GM18870 (cell line): ENCODE measurements around the gene RBM47.
"Not testable (repeated sequence)": the region's sequence is repeated elsewhere in the genome, so short reads cannot be mapped to it uniquely, and the experiment has no call there.

Source experiments
- ATAC-seq: cut with Tn5 transposase; IDR thresholded peaks from one replicate; pipeline ENCODE4 v1.9.1; 2021; ENCODE audit warnings: moderate library complexity; ENCODE audit not compliant: unreplicated experiment

The RBM47 gene

DNA sequence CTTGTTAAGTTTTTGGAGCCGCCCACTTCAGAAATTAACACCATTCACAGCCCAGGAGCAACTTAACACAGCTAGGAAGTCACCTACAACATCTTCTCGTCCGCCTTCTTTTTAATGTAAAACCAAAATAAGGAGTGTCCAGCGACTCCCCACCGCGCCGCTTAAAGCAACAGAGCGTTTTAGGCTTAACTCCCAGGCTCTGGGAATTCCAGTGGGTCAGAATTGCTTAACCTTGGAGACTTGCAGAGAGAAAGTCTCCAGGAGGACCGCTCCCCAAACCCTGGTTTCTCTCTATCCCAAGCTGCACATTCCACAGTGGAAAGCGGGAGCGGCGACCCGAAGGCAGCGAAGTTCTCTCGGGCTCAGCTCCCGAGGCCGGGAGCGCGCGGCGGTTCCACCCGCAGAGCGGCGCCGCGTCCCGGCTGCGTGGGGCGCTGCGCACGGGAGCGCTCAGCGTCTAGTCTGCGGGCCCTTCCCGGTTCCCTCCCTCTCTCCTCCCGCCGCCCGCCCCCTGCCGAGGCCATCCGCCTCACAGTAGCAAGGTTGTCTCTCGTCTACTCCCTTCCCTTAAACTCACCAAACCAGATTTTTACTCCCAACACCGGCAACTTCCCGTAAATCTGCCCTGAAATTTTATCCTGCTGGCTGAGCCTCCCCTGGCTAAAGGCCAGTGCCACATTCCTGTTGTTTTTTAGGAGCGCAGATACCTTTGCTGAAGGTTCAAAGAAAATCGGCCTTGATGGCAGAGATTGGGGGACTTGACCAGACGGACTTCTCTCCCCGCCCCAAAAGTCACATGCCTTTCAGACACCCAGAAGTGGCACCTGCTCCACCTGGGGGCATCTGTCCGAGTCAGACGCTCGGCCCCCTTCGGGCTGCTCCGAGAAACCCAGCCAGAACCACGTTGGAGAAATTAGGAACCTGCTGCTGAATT lies at the start of gene RBM47:
TSS of gene RBM47 (minus strand) at position 464 of the 934 bp plus-strand sequence. CDS start 190,971 bp downstream, outside the sequence.
- peak; percentile 44 for ATAC-seq

DNA sequence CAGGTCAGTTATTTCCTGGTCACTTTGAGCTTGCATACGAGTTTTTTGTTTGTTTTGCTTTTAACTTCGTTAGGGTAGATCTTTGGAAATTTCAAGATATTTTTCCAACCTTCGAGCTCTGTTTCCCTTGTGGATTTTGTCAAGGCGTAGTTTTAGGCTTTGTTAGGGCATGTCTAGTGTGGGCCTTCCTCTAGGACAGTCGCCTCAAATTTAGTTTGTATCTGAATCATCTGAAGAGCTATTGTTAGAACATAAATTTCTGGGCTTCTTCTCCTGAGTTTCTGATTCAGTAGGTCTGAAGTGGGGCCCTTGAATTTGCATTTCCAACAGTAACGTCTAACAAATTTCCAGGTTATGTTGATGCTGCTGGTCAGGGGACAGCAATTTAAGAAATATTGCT lies 48.8 kb upstream of the RBM47 start:
- no peak for ATAC-seq

DNA sequence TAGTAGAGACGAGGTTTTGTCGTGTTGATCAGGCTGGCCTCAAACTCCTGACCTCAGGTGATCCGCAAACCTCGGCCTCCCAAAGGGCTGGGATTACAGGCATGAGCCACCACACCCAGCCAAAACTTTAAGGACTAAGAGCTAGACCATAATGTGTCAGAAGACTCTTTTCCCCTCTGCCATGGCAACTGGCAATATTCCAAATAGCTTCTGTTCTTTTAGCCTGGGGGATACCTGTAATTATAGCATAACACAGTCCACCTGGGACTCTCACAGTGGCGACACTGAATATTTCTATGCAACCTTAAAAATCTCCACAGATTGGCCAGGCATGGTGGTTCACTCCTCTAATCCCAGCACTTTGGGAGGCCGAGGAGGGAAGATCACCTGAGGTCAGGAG lies 45.5 kb upstream of the RBM47 start:
- no peak for ATAC-seq

GRCh38 chr4:40672528-40673522 lies 43.2 kb upstream of the RBM47 start:
- ATAC-seq = peak; percentile 84

GRCh38 chr4:40669504-40669903 lies 39.8 kb upstream of the RBM47 start:
- ATAC-seq = no peak

GRCh38 chr4:40665842-40666241 lies 36.2 kb upstream of the RBM47 start:
- ATAC-seq = no peak

DNA sequence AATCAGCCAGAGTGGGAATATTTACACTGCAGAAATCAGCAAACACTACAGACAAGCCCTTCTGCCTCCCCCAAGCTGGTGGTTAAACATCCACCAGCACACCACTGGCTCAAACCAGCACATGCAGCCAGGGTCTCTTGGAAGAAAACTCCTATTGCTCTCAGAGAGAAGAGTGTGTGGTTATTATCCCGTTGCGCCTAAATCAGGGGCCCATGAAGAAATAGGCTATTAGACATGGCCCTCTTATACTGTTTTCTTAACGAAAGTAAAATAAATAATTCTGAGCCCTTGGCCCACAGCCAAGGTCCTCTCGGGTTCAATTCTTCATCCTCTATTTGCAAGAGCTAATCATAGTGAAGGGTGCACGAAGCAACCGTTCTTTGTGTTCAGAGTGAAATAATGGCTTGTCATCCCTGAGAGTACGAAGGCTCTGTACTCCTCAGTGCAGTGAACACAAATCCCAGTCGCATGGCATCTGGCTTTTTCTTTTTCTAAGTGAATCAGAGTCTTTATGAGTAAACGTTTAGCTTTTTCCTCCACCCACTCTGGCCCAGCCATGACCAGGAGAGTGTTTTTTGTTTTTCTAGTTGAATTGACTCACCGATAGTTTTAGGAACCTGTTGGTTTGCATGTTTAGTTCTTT lies 33.4 kb upstream of the RBM47 start:
- ATAC-seq = peak; percentile 60

- ATAC-seq = no peak
Observed at GRCh38 chr4:40661803-40662202, 32.1 kb upstream of the RBM47 start.

GRCh38 chr4:40656201-40656863 lies 26.7 kb upstream of the RBM47 start:
- ATAC-seq = peak; percentile 94

DNA sequence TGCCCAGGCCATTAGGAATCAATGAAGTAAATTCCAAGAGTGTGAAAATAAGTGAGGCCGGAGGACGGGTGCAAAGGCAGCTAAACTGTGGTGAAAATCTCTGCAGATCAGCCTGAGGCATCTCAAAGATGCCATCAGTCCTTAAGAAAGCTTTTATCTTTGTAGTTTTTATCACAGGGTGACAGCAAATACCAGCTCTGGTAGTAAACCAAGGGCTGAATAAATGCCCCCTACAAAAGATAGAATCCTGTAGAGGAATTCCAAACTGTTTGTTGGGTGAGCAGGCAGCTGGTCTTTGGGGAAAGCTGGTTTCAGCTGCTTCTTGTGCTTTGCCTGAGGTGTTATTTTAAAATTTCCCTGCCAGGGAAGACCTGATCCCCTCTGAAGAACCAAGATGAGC lies 21.6 kb upstream of the RBM47 start:
- ATAC-seq = no peak

GRCh38 chr4:40649321-40649720 lies 19.7 kb upstream of the RBM47 start:
- ATAC-seq = no peak

DNA sequence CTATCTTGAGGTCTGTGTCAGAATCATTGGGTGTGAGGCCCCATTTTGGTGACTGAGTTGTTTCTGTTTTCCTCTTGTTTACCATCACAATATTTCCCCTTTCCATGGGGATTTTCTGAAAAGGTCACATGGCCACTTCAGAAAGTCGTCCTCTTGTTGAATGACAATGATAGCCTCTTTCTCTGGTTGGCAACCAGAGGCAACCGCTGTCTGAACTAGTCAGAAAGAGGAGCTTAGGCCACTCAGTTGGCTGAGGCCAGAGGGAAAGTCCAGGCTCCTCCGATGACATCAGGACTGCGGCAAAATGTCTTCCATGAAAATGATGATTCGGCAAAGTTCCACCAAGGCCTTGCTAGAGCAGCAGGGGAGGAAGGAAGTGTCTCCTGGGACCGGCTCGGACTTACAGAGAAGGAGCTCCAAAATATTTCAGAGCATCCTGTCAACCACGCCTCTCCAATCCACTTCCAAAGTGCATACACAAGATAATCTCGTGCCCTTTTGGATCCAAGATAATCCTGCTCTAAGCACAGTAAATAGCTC lies 19.1 kb upstream of the RBM47 start:
- no peak for ATAC-seq

- ATAC-seq = no peak
Observed at GRCh38 chr4:40648131-40648530, 18.5 kb upstream of the RBM47 start.

DNA sequence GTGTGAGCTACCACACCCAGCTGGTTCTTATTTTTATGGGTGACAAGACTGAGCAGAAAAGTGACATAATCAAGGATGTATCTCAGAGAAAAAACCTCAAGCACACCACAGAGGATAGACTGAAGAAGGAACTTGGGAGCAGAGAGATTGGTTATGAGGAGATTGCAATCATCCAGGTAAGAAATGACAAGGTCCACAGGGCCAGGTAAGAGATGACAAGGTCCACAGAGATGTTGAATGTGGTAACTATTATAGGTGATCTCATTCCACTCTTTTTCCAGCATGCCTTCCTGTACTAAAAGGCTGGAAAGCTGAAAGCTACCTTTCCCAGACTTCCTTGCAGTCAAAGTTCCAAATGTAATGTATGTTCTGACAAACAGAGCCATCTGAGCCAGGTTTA lies 15.9 kb upstream of the RBM47 start:
- ATAC-seq = no peak

- ATAC-seq = no peak
Observed at GRCh38 chr4:40632080-40632479, 2.4 kb upstream of the RBM47 start.

DNA sequence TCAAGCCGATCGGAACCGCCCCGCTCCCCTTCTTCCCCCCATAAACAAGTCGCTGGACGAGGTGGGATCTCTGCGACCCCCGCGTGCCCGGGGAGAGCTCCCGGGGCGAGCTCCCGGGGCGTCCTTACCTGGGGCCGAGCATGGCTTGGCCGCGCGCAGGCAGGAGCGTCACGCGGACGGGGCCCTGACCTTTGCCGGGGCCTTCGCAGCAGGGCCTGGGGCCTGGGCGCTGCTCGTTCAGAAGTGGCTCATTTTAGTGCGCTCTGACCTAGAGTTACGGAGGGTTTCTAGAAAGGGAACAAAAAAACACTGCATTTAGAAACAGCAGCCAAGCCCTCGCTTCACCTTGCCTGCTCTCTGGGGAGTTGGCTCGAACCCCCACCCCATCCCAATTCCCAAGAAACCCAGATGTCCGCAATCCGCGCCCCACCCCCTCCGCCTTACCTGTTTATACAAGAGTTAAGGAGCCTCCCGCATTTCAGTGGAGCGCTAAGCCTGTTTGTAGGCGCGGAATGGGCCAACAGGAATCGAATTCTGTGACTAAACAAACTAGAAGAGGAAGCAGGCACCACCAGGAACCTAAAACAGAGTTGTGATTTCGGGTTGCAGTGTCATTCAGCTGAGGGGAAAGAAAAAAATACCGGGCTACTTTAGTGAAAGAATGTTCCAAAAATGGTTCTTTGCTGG lies 814 bp upstream of the RBM47 start:
- peak; percentile 37 for ATAC-seq

GRCh38 chr4:40628888-40629287 lies 776 bp downstream of the RBM47 start:
- ATAC-seq = no peak

GRCh38 chr4:40628407-40628806 lies 1.3 kb downstream of the RBM47 start:
- ATAC-seq = not testable (repeated sequence)

DNA sequence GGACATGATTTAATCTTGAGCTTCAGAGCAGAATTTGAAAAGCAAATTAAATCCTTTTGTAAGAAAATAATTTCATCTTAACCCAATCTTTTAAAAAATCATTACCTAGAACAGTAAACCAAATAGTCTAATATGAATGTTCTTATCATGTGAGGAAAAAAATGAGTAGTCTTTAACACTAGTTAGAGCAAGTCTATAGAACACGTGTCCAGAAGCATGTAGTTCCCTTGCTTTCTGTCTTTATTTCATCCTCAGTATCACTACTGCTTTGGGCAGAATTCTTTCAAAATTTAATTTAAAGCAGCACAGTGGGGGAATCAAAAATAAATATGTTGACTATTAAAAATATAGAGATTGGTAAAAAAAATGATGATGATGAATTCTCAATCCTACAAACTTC lies 2.1 kb downstream of the RBM47 start:
- ATAC-seq = no peak
